ENCODE results near the gene NACC1. TPM values are rescaled to one million over a fixed set of nuclear protein-coding genes. Genes with fewer than 3 reads are reported as not detected.
A peak's percentile ranks its signal among the peaks of the same experiment; 100 is the strongest.
"Not testable (repeated sequence)": the region's sequence is repeated elsewhere in the genome, so short reads cannot be mapped to it uniquely, and the experiment has no call there.

The NACC1 gene
- total and polyA plus RNA-seq, 2 donors from 2014 or later, result 16.7 to 46.1 TPM

- H3K36me3 ChIP-seq (ENCODE audit: control insufficient read depth in 2 of 3, insufficient read depth in 3 of 3, low read length in 3 of 3), result peaks cover 0 to 14% (median 6%) of the 10 kb centered on the region in 3 donors
- DNase-seq (no peak), FAIRE-seq (no peak)
- H3K27me3 ChIP-seq (ENCODE audit: control insufficient read depth, insufficient read depth, low read length), result no peaks in the 10 kb centered on the region
- H3K4me3 ChIP-seq (ENCODE audit: low read length in 3 of 3), result no peak overlapping the region
- no peaks in the 10 kb centered on the region for H3K9me3 ChIP-seq (ENCODE audit: control insufficient read depth in 2 of 3, insufficient read depth in 1 of 3, low read length in 3 of 3)
- no peak overlapping the region for H3K27ac ChIP-seq (ENCODE audit: low read depth in 2 of 2, low read length in 2 of 2)
- H3K4me1 ChIP-seq (ENCODE audit: control insufficient read depth in 2 of 3, insufficient read depth in 2 of 3, low read depth in 1 of 3, low read length in 3 of 3), result no peaks in the 10 kb centered on the region
- no peak overlapping the region for H3K9ac ChIP-seq (ENCODE audit: low read length in 3 of 3)
- intact Hi-C loops (cut with DNase I), result no loop called here
- TF ChIP-seq CTCF (IDR thresholded peaks at IDR 0.05; ENCODE audit: borderline replicate concordance, extremely low read depth, insufficient read depth), result no peak
Measured at GRCh38 chr19:13138916-13139198, 20.8 kb downstream of the NACC1 start.

- no peaks in the 10 kb centered on the region for H3K27me3 ChIP-seq (ENCODE audit: control insufficient read depth, insufficient read depth, low read length)
- no peak overlapping the region for H3K4me3 ChIP-seq (ENCODE audit: low read length in 3 of 3)
- H3K27ac ChIP-seq (ENCODE audit: low read depth in 2 of 2, low read length in 2 of 2), result no peak overlapping the region
- peaks cover 0 to 14% (median 8%) of the 10 kb centered on the region in 3 donors for H3K36me3 ChIP-seq (ENCODE audit: control insufficient read depth in 2 of 3, insufficient read depth in 3 of 3, low read length in 3 of 3)
- H3K9ac ChIP-seq (ENCODE audit: low read length in 3 of 3), result no peak overlapping the region
- DNase-seq (no peak), FAIRE-seq (no peak)
- H3K4me1 ChIP-seq (ENCODE audit: control insufficient read depth in 2 of 3, insufficient read depth in 2 of 3, low read depth in 1 of 3, low read length in 3 of 3), result no peaks in the 10 kb centered on the region
- intact Hi-C loops (cut with DNase I), result no loop called here
- no peak for TF ChIP-seq CTCF (IDR thresholded peaks at IDR 0.05; ENCODE audit: borderline replicate concordance, extremely low read depth, insufficient read depth)
- no peaks in the 10 kb centered on the region for H3K9me3 ChIP-seq (ENCODE audit: control insufficient read depth in 2 of 3, insufficient read depth in 1 of 3, low read length in 3 of 3)
Measured at GRCh38 chr19:13139633-13140311, 21.7 kb downstream of the NACC1 start.

GRCh38 chr19:13146763-13147563 lies 28.9 kb downstream of the NACC1 start:
- intact Hi-C loops (cut with DNase I), result no loop called here
- Histone ChIP-seq H3K9me3 (ENCODE audit: control insufficient read depth in 2 of 3, insufficient read depth in 1 of 3, low read length in 3 of 3) (no peaks in the 10 kb centered on the region), H3K4me3 (ENCODE audit: low read length in 3 of 3) (no peak overlapping the region), H3K27me3 (ENCODE audit: control insufficient read depth, insufficient read depth, low read length) (no peaks in the 10 kb centered on the region), H3K36me3 (ENCODE audit: control insufficient read depth in 2 of 3, insufficient read depth in 3 of 3, low read length in 3 of 3) (peaks cover 0 to 2% (median 0%) of the 10 kb centered on the region in 3 donors), H3K9ac (ENCODE audit: low read length in 3 of 3) (no peak overlapping the region), H3K27ac (ENCODE audit: low read depth in 2 of 2, low read length in 2 of 2) (no peak overlapping the region), H3K4me1 (ENCODE audit: control insufficient read depth in 2 of 3, insufficient read depth in 2 of 3, low read depth in 1 of 3, low read length in 3 of 3) (peaks cover 0 to 7% (median 0%) of the 10 kb centered on the region in 3 donors)
- DNase-seq (no peak), FAIRE-seq (no peak)
- TF ChIP-seq CTCF (IDR thresholded peaks at IDR 0.05; ENCODE audit: borderline replicate concordance, extremely low read depth, insufficient read depth), result no peak

- peak overlapping the region; percentile 73 to 84 (median 81) for H3K4me3 ChIP-seq (ENCODE audit: low read length in 3 of 3)
Measured at GRCh38 chr19:13149173-13149627, 31.1 kb downstream of the NACC1 start.

More at GRCh38 chr19:13149173-13149627, 31.1 kb downstream of the NACC1 start:
- H3K27me3 ChIP-seq (ENCODE audit: control insufficient read depth, insufficient read depth, low read length); H3K9me3 ChIP-seq (ENCODE audit: control insufficient read depth in 2 of 3, insufficient read depth in 1 of 3, low read length in 3 of 3); FAIRE-seq; H3K27ac ChIP-seq (ENCODE audit: low read depth in 2 of 2, low read length in 2 of 2); H3K36me3 ChIP-seq (ENCODE audit: control insufficient read depth in 2 of 3, insufficient read depth in 3 of 3, low read length in 3 of 3); H3K4me1 ChIP-seq (ENCODE audit: control insufficient read depth in 2 of 3, insufficient read depth in 2 of 3, low read depth in 1 of 3, low read length in 3 of 3); intact Hi-C loops (cut with DNase I): not testable (repeated sequence)
- H3K9ac ChIP-seq (ENCODE audit: low read length in 3 of 3), result peak overlapping the region; percentile 30 to 68 (median 61)
- DNase-seq, result peak in 1 of 5 donors; percentile 83

Measured in kidney (tissue), 14 donors.